ENCODE measurements around the gene SLC25A22.

DNA sequence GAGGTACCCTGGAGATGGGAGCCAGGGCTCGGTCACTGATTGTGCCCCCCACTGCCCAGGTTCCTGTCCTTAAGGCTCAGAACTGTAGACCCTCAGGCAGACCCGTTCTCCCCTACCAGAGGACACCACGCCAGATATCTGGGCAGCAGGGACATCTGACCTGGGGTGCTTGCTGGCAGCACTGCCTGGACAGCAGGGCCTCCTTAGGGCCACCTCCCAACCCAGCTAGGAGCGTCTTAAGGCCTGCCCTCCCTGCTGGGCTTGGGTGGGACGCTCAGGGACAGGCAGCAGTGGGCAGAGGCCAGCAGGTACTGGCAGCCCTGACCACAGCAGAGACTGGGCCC lies 41.2 kb upstream of the SLC25A22 start:
- TF ChIP-seq, protein P1, sequence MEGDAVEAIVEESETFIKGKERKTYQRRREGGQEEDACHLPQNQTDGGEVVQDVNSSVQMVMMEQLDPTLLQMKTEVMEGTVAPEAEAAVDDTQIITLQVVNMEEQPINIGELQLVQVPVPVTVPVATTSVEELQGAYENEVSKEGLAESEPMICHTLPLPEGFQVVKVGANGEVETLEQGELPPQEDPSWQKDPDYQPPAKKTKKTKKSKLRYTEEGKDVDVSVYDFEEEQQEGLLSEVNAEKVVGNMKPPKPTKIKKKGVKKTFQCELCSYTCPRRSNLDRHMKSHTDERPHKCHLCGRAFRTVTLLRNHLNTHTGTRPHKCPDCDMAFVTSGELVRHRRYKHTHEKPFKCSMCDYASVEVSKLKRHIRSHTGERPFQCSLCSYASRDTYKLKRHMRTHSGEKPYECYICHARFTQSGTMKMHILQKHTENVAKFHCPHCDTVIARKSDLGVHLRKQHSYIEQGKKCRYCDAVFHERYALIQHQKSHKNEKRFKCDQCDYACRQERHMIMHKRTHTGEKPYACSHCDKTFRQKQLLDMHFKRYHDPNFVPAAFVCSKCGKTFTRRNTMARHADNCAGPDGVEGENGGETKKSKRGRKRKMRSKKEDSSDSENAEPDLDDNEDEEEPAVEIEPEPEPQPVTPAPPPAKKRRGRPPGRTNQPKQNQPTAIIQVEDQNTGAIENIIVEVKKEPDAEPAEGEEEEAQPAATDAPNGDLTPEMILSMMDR (IDR thresholded peaks at IDR 0.05; ENCODE audit: low read length), result no peak
- no peak for TF ChIP-seq EZH2 (IDR thresholded peaks at IDR 0.05; ENCODE audit: borderline replicate concordance, low read length)
